ENCODE data around the gene DAZAP1. TPM values are rescaled to one million over a fixed set of nuclear protein-coding genes. Genes with fewer than 3 reads are reported as not detected.

Gene DAZAP1
- total RNA-seq, 4 donors from 2014 or later: 45.3 to 75.4 (median 64.0) TPM

DNA sequence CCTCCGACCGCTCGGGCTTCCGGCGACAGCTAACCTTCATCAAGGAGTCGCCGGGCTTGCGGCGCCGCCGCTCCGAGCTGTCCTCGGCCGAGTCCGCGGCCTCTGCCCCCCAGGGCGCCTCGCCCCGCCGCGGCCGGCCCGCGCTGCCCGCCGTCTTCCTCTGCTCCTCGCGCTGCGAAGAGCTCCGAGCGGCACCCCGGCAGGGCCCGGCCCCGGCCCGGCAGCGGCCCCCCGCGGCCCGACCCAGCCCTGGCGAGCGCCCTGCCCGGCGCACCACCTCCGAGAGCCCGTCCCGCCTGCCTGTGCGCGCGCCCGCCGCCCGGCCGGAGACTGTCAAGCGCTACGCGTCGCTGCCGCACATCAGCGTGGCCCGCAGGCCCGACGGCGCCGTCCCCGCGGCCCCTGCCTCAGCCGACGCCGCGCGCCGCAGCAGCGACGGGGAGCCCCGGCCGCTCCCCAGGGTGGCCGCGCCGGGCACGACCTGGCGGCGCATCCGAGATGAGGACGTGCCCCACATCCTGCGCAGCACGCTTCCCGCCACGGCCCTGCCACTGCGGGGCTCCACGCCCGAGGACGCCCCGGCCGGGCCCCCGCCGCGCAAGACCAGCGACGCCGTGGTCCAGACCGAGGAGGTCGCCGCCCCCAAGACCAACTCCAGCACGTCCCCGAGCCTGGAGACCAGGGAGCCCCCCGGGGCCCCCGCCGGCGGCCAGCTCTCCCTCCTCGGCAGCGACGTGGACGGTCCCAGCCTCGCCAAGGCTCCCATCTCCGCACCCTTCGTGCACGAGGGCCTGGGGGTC lies 62.1 kb downstream of the DAZAP1 start:
- H3K27me3 ChIP-seq: peaks cover 100% of the 10 kb centered on the region
- no peak overlapping the region for H3K27ac ChIP-seq
- H3K4me3 ChIP-seq: peak overlapping the region in 1 of 2 donors; percentile 51
- no peak for ATAC-seq
- H3K9me3 ChIP-seq: no peaks in the 10 kb centered on the region
- TF ChIP-seq POLR2A (IDR thresholded peaks at IDR 0.05) (no peak), POLR2AphosphoS5 (IDR thresholded peaks at IDR 0.05) (no peak), EP300 (IDR thresholded peaks at IDR 0.05) (no peak)
- TF ChIP-seq, protein P1, sequence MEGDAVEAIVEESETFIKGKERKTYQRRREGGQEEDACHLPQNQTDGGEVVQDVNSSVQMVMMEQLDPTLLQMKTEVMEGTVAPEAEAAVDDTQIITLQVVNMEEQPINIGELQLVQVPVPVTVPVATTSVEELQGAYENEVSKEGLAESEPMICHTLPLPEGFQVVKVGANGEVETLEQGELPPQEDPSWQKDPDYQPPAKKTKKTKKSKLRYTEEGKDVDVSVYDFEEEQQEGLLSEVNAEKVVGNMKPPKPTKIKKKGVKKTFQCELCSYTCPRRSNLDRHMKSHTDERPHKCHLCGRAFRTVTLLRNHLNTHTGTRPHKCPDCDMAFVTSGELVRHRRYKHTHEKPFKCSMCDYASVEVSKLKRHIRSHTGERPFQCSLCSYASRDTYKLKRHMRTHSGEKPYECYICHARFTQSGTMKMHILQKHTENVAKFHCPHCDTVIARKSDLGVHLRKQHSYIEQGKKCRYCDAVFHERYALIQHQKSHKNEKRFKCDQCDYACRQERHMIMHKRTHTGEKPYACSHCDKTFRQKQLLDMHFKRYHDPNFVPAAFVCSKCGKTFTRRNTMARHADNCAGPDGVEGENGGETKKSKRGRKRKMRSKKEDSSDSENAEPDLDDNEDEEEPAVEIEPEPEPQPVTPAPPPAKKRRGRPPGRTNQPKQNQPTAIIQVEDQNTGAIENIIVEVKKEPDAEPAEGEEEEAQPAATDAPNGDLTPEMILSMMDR (IDR thresholded peaks at IDR 0.05): no peak
- WGBS, 2 donors (ENCODE audit: low coverage in 1 of 2): no CpG with 5 or more reads among the region's 117 CpGs
- H3K4me1 ChIP-seq: peaks cover 14 to 94% (median 50%) of the 10 kb centered on the region in 3 donors
- peaks cover 0 to 25% of the 10 kb centered on the region in 2 donors for H3K36me3 ChIP-seq

DNA sequence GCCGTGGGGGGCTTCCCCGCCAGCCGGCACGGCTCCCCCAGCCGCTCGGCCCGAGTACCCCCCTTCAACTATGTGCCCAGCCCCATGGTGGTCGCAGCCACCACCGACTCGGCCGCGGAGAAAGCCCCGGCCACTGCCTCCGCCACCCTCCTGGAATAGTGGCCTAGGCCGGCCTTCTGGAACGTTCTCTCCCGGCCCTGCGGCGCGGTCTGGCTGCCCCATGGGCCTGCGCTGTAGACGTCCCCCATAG lies 62.6 kb downstream of the DAZAP1 start:
- Histone ChIP-seq H3K9me3 (no peaks in the 10 kb centered on the region), H3K27ac (no peak overlapping the region), H3K4me1 (peaks cover 14 to 99% (median 50%) of the 10 kb centered on the region in 3 donors), H3K27me3 (peaks cover 99% of the 10 kb centered on the region), H3K36me3 (peaks cover 0 to 30% of the 10 kb centered on the region in 2 donors), H3K4me3 (peak overlapping the region; percentile 4 to 51)
- no CpG with 5 or more reads among the region's 22 CpGs for WGBS, 2 donors (ENCODE audit: low coverage in 1 of 2)
- no peak for ATAC-seq
- TF ChIP-seq POLR2A (IDR thresholded peaks at IDR 0.05) (no peak), POLR2AphosphoS5 (IDR thresholded peaks at IDR 0.05) (no peak), EP300 (IDR thresholded peaks at IDR 0.05) (no peak)
- TF ChIP-seq, protein P1 (IDR thresholded peaks at IDR 0.05): no peak

- peak overlapping the region; percentile 4 to 51 for H3K4me3 ChIP-seq
- WGBS, 2 donors (ENCODE audit: low coverage in 1 of 2): 0% methylated on average over 2 of the region's 67 CpGs; no CpG with 5 or more reads in 1 of the 2 donors
- no peak overlapping the region for H3K27ac ChIP-seq
- peaks cover 14 to 97% (median 50%) of the 10 kb centered on the region in 3 donors for H3K4me1 ChIP-seq
- H3K36me3 ChIP-seq: peaks cover 0 to 30% of the 10 kb centered on the region in 2 donors
- TF ChIP-seq POLR2AphosphoS5 (IDR thresholded peaks at IDR 0.05) (no peak), POLR2A (IDR thresholded peaks at IDR 0.05) (no peak), EP300 (IDR thresholded peaks at IDR 0.05) (no peak)
- TF ChIP-seq, protein P1 (IDR thresholded peaks at IDR 0.05): no peak
- peak; percentile 32 for ATAC-seq
- H3K27me3 ChIP-seq: peaks cover 94% of the 10 kb centered on the region
- no peaks in the 10 kb centered on the region for H3K9me3 ChIP-seq
Measured at GRCh38 chr19:1470305-1471009, 63.1 kb downstream of the DAZAP1 start.

DNA sequence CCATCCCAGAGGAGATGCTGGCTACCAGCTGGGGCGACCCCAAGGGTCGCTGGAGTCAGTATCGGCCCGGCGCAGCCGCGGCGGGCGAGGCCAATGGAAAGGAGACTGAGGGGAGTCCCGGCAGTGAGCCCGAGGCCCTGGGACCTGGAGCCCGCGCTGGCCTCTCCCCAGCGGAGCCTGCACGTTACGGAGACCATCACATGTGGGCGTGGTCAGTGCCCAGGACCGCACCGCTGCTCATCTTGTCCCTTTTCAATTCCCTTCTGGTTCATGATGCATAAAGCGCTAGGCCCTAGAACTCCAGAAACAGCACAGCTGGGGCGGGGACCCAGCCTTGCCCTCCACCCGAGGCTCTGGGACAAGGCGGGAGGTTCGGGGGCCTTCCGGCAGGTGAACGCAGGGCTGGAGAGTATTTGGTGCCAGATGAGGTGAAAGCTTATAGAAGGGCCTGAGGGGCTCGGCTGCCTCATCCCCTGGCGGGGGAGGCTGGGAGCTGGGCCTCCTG lies 63.7 kb downstream of the DAZAP1 start:
- Histone ChIP-seq H3K4me3 (peak overlapping the region in 1 of 2 donors; percentile 51), H3K27ac (no peak overlapping the region), H3K9me3 (no peaks in the 10 kb centered on the region), H3K36me3 (peaks cover 0 to 30% of the 10 kb centered on the region in 2 donors), H3K4me1 (peaks cover 14 to 91% (median 50%) of the 10 kb centered on the region in 3 donors), H3K27me3 (peaks cover 88% of the 10 kb centered on the region)
- no CpG with 5 or more reads among the region's 28 CpGs for WGBS, 2 donors (ENCODE audit: low coverage in 1 of 2)
- no peak for ATAC-seq
- TF ChIP-seq, protein P1 (IDR thresholded peaks at IDR 0.05): no peak
- TF ChIP-seq POLR2AphosphoS5 (IDR thresholded peaks at IDR 0.05) (no peak), EP300 (IDR thresholded peaks at IDR 0.05) (no peak), POLR2A (IDR thresholded peaks at IDR 0.05) (no peak)

Measured in gastroesophageal sphincter (tissue), 4 donors.